ENCODE data around the gene FBLN2. TPM values are rescaled to one million over a fixed set of nuclear protein-coding genes. Genes with fewer than 3 reads are reported as not detected.

The FBLN2 gene
- total RNA-seq, 4 donors from 2014 or later, result 75.7 to 159 (median 89.8) TPM

DNA sequence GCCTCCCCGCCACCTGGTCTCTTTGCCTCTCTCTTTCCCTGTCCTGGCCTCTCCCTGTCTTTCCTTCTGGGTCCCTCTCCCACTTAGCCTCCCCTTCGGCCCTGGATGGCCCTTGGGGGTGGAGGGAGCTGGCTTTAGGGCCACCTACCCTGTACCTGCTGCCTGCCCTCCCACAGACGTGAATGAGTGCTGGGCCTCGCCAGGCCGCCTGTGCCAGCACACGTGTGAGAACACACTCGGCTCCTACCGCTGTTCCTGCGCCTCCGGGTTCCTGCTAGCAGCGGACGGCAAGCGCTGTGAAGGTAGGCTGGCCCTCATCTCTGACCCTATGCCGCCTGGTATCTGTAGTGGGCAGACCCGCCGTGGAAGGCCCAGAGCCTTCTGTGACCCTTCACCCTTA lies 80.7 kb downstream of the FBLN2 start:
- WGBS, 2 donors, result 91 to 93% methylated on average over 16 of the region's 16 CpGs
- DNase-seq, result no peak
- intact Hi-C loops (cut with DNase I), result no loop called here
- Histone ChIP-seq H3K27me3 (no peaks in the 10 kb centered on the region), H3K9me3 (no peaks in the 10 kb centered on the region), H3K36me3 (no peaks in the 10 kb centered on the region), H3K4me1 (no peaks in the 10 kb centered on the region), H3K27ac (no peak overlapping the region), H3K4me3 (replicated peaks in 1 of 3) (no peak overlapping the region)
- TF ChIP-seq POLR2A (IDR thresholded peaks at IDR 0.05) (no peak), CTCF (IDR thresholded peaks at IDR 0.05) (no peak)

DNA sequence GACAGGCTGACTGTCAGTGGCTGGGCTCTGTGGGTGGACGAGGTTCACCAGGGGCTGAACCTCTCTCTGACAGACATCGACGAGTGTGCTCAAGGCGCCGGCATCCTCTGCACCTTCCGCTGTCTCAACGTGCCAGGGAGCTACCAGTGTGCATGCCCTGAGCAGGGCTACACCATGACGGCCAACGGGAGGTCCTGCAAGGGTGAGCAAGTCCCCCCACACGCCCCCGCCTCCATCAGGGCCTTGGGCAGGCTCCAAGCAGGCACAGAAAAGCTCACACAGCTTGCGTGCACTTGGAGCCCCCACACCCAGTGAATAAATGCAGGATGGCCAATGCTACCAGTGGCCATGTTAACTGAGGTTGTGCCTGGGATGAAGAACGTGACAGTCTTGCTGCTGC lies 82.3 kb downstream of the FBLN2 start:
- intact Hi-C loops (cut with DNase I), result no loop called here
- no peak overlapping the region for H3K4me3 ChIP-seq (replicated peaks in 1 of 3)
- WGBS, 2 donors, result 82 to 85% methylated on average over 9 to 12 of the region's 13 CpGs
- no peaks in the 10 kb centered on the region for H3K36me3 ChIP-seq
- H3K27ac ChIP-seq, result no peak overlapping the region
- no peak for DNase-seq
- H3K9me3 ChIP-seq, result no peaks in the 10 kb centered on the region
- H3K4me1 ChIP-seq, result no peaks in the 10 kb centered on the region
- no peaks in the 10 kb centered on the region for H3K27me3 ChIP-seq
- no peak for TF ChIP-seq POLR2A (IDR thresholded peaks at IDR 0.05)
- TF ChIP-seq CTCF (IDR thresholded peaks at IDR 0.05), result no peak

DNA sequence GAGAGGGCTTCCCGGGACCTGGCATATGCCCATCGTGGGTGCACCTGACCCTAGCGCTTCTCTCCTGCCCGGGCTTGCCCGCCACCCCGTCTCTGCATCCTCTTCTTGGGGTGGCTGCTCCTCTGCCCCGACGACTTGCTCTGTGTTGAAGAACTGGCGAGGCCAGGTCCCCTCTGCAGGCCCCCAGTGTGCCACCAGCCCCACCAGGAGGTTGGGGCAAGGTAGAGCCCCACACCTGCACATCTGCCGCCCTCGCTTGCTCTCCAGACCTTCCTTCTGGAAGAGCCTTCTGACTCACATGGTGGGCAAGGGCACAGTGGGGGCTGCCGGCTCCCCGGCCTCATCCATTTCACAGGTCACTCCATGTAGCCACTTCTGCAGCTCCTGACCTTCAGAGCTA lies 84.3 kb downstream of the FBLN2 start:
- TF ChIP-seq POLR2A (IDR thresholded peaks at IDR 0.05), result no peak
- TF ChIP-seq CTCF (IDR thresholded peaks at IDR 0.05), result no peak
- intact Hi-C loops (cut with DNase I), result no loop called here
- no peaks in the 10 kb centered on the region for H3K4me1 ChIP-seq
- DNase-seq, result no peak
- H3K4me3 ChIP-seq (replicated peaks in 1 of 3), result no peak overlapping the region
- no peaks in the 10 kb centered on the region for H3K9me3 ChIP-seq
- H3K27me3 ChIP-seq, result no peaks in the 10 kb centered on the region
- 92 to 95% methylated on average over 12 to 13 of the region's 13 CpGs for WGBS, 2 donors
- H3K36me3 ChIP-seq, result no peaks in the 10 kb centered on the region
- H3K27ac ChIP-seq, result no peak overlapping the region

DNA sequence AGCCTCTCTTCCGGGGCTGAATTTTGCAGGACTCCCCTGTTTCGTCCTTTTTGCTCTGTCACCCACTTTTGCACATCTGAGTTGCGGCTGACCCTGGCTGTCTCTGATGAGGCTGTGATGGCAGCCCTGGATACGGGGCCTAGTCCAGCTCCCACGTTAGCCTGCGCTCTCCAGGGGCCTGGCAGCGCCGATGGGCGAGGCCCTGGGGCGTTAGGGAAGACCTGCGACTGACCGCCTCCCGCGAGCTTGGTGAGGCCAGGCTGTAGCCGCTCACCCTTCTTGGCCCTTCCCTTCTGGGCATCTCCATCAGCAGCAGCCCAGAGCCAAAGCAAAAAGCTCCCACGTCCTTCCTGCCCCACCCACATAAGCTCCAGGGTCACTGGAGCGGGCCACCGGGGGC lies 85.2 kb downstream of the FBLN2 start:
- H3K27ac ChIP-seq, result no peak overlapping the region
- no peaks in the 10 kb centered on the region for H3K36me3 ChIP-seq
- H3K4me3 ChIP-seq (replicated peaks in 1 of 3), result no peak overlapping the region
- WGBS, 2 donors, result 83% methylated on average over 16 to 18 of the region's 18 CpGs
- intact Hi-C loops (cut with DNase I), result no loop called here
- no peaks in the 10 kb centered on the region for H3K27me3 ChIP-seq
- no peak for DNase-seq
- no peaks in the 10 kb centered on the region for H3K4me1 ChIP-seq
- no peaks in the 10 kb centered on the region for H3K9me3 ChIP-seq
- TF ChIP-seq CTCF (IDR thresholded peaks at IDR 0.05), result no peak
- no peak for TF ChIP-seq POLR2A (IDR thresholded peaks at IDR 0.05)

DNA sequence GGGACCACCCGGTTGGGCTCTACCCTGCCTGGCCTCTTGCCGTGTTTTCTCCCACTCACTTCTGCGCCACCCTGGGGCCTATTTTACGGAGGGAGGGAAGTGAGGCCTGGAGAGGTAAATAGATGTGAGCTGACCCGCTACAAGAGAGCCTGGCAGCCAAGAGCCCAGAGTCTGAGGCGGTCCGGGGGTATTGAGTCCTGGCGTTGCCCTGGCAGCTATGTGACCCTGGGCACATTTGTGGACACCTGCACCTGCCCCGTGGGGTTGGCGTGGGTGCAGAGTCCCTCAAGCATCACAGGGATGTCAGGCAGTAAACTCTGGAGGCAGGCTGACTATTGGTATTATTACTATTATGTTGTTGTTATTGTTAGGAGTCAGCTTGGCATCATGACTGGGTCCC lies 85.7 kb downstream of the FBLN2 start:
- intact Hi-C loops (cut with DNase I), result no loop called here
- Histone ChIP-seq H3K27me3 (no peaks in the 10 kb centered on the region), H3K4me3 (replicated peaks in 1 of 3) (no peak overlapping the region), H3K4me1 (no peaks in the 10 kb centered on the region), H3K9me3 (no peaks in the 10 kb centered on the region), H3K36me3 (no peaks in the 10 kb centered on the region), H3K27ac (no peak overlapping the region)
- no peak for TF ChIP-seq CTCF (IDR thresholded peaks at IDR 0.05)
- TF ChIP-seq POLR2A (IDR thresholded peaks at IDR 0.05), result no peak
- WGBS, 2 donors, result 84 to 87% methylated on average over 7 to 10 of the region's 10 CpGs
- no peak for DNase-seq
